OCI-LY3 (cell line): Measurements from ENCODE around the gene CYP4A11.

Source experiments
- CTCF ChIP-seq: fragments of 200-600, 300-600 bp; sonication (generic); IDR thresholded peaks from 2 replicates; pipeline ENCODE4 v1.5.1; 2014; ENCODE audit warnings: antibody characterized with exemption, low read length, low read depth
- EZH2phosphoT487 ChIP-seq: fragments of 200-600 bp; shearing (Covaris generic); IDR thresholded peaks from 2 replicates; pipeline ENCODE4 v1.6.1; 2018; ENCODE audit warnings: antibody characterized with exemption, mixed run types, low read depth

- TF ChIP-seq CTCF, result no peak
- TF ChIP-seq EZH2phosphoT487, result no peak
Measured at GRCh38 chr1:46900401-46900800, 40.9 kb downstream of the CYP4A11 start.
